HG02970 (cell line): ENCODE measurements around the gene CILP.
"Not testable (repeated sequence)": the region's sequence is repeated elsewhere in the genome, so short reads cannot be mapped to it uniquely, and the experiment has no call there.

Experiments
- ATAC-seq: cut with Tn5 transposase; IDR thresholded peaks from one replicate; pipeline ENCODE4 v1.9.1; 2021; ENCODE audit warnings: mild to moderate bottlenecking, moderate library complexity, moderate number of reproducible peaks; ENCODE audit not compliant: unreplicated experiment, low FRiP score

The CILP gene

GRCh38 chr15:65196637-65197336 lies 14.5 kb downstream of the CILP start:
- ATAC-seq: no peak

- ATAC-seq: no peak
Measured at GRCh38 chr15:65195548-65195923, 15.7 kb downstream of the CILP start.

- no peak for ATAC-seq
Measured at GRCh38 chr15:65194826-65195547, 16.3 kb downstream of the CILP start.

DNA sequence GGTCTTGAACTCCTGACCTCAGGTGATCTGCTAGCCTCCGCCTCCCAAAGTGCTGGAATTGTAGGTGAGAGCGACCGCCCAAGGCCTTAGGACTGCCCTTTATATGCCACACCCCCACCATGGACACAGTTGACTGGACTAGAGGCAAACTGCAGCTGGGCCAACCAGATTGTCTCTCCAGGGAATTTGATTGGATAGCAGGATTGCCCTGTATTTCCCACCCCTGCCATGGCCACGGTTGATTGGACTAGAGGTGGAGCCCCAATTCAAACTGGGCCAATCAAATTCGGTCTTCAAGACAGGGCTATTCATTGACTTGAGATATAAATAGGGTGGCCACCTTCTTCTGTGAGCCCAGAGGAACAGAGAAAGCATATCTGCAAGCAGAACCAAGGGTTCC lies 19.3 kb downstream of the CILP start:
- no peak for ATAC-seq

- no peak for ATAC-seq
Measured at GRCh38 chr15:65189102-65189740, 22.1 kb downstream of the CILP start.

DNA sequence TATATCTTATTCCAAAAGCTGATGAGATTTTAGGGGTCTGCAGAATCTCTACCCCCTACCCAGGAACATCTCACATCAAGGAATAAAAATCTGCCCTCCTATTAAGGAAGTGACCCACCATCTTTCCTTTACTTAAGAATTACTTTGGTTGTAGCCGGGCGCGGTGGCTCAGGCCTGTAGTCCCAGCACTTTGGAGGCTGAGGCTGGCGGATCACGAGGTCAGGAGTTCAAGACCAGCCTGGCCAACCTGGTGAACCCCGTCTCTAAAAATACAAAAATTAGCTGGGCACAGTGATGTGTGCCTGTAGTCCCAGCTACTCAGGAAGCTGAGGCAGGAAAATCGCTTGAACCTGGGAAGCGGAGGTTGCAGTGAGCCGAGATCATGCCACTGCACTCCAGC lies 22.8 kb downstream of the CILP start:
- ATAC-seq: not testable (repeated sequence)

- peak; percentile 72 for ATAC-seq
Measured at GRCh38 chr15:65184868-65185717, 26.2 kb downstream of the CILP start, which contains the start of gene CLPX. TSS of gene CLPX (minus strand) at chr15:65185342. CDS start at chr15:65185153, 189 bp downstream.

DNA sequence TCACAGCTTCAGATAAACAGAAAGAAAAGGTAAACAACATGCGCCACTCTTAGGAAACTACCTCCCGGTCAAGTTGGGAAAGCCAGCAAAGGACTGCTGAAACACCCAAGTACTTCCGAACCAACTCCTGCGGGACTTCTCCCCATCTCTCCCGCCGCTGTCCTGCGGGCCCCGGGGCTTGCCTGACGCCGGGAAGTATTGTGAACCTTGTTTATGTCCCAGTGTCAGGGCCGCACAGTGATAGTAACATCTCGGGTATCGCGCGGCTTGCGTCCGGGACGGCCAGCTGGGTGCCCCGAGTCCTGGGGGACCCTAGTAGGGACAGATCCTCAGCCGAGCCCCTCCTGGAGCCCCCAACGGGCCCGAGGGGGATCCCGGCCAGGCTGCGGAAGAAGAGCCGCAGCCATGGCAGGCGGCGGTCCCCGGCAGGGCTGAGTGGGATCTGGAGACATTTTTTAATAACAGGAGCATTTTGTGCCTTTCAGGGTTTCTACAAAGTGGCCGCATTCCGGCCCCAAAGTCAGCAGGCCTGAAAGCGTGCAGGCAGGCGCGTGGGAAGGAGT lies 26.9 kb downstream of the CILP start:
- peak; percentile 5 for ATAC-seq

- no peak for ATAC-seq
Measured at GRCh38 chr15:65183865-65184159, 27.5 kb downstream of the CILP start.

GRCh38 chr15:65182538-65182937 lies 28.7 kb downstream of the CILP start:
- no peak for ATAC-seq

- not testable (repeated sequence) for ATAC-seq
Measured at GRCh38 chr15:65181582-65182353, 29.5 kb downstream of the CILP start.

DNA sequence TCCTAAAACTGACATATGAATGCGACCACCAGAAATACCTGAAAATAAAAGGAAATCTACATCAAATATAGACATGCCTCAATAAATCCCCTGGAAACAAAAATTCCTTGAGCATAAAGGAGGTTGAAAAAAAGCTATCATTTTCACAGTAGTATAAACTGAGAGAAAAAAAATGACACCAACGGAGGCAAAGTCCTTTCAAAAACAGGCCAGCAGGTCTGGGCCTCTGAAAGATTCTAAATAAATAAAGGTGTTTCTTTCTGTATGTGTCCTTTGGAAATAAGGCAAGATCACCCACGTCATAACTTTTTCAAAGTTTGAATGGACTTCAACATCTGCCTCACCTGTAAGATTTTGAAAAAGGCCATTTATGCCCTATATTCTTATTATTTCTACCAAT lies 31.1 kb downstream of the CILP start:
- ATAC-seq: no peak

DNA sequence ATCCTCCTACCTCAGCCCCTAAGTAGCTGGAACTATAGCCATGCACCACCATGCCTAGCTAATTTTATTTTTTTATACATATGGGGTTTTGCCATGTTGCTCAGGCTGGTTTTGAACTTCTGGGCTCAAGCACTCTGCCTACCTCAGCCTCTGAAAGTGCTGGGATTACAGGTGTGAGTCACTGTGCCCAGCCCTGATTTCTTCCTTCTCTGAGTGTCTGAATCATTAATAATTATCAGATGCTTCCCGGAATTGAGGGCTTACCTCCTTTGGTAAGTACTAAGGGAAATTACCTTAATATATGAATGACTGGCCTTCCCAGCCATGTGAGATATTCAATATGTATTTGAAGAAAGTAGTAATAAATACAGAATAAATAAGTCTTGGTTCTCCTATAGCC lies 33.4 kb downstream of the CILP start:
- no peak for ATAC-seq

DNA sequence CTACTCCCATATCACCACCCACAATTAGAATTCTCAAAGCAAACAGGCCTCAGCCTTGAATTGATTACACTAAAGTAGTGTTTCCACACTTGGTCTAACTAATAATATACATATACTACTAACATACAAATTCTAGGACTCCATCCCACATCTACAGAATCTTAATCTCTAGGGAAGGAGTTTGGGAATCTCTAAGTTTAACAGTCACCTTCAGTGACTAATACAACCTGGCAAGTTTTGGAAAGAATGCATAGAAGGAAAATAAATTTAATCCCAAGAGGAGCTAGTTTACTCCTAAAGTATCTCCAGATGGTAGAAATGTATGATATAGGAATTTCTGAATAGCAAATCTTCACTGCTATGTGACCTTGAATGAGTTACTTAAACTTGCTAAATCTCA lies 35.2 kb downstream of the CILP start:
- ATAC-seq: no peak

DNA sequence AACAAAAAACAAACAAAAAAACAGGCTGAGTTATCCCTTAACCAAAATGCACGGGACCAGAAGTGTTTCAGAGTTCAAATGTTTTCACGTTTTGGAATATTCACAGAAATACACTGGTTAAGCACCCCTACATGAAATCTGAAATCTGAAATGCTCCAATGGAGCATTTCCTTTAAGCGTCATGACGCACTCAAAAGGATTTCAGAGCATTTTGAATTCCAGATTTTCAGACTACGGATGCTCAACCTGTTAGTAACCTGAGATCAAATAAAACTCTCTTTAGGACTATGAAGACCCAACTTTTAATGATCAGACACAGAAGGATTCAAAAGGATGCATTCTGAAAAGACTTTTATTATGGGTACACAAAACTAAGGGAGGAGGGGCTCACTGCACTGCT lies 35.8 kb downstream of the CILP start:
- no peak for ATAC-seq

DNA sequence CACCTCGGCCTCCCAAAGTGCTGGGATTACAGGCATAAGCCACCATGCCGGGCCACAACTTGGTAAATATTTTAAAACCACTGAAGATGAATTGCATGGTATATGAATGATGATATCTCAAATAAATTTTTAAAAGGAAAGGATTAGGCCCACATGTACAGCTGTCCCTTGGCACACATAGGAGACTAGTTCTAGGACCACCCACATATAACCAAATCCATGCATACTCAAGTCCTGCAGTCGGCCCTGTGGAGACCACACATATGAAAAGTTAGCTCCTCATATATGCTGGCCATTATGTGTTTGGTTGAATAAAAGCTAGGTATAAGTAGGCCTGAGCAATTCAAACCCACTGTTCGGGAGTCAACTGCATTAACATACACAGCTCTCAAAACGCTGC lies 36.8 kb downstream of the CILP start:
- no peak for ATAC-seq

- no peak for ATAC-seq
Measured at GRCh38 chr15:65172531-65172930, 38.7 kb downstream of the CILP start.

- no peak for ATAC-seq
Measured at GRCh38 chr15:65171428-65171827, 39.8 kb downstream of the CILP start.

DNA sequence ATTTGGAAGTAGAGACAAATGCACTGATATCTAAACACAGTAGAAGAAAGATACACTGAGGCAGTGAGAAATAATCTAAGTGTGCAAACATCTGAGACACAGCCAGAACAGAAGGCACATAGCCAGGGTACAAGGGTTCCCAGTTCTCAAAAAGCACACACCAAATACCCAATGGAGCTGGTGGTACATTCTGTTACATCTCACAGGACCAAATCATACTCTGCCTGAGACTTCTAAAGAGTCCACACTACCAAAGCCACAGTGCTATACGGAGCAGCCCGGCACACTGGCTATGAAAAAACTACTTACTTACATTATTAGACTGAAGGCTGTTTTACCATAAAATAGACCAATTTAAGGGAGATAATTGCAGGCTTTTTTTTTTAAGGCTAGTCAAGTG lies 45.4 kb downstream of the CILP start:
- no peak for ATAC-seq

DNA sequence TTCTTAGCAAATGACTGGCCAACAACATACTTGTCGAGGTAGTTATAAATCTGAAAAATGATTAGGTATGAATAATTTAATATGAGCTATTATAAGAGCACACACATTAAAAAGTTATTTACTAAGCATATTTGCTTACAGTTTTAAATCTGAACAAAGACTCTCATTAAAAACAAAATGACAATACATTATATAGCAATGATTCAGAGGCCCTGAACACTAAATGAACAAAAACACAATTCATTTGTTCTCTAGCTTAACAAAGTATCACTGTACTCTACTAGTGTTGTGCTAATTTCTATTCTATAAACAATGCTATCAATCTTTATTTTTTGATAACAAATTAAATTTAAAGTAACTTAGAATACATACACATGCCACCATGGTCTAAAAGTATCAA lies 47.1 kb downstream of the CILP start:
- no peak for ATAC-seq
